K562 (cell line): Measurements from ENCODE around the gene HES5. TPM values are rescaled to one million over a fixed set of nuclear protein-coding genes. Genes with fewer than 3 reads are reported as not detected.
A peak's percentile ranks its signal among the peaks of the same experiment; 100 is the strongest.

Experiments used
- C11orf30 ChIP-seq: fragments of 450-650 bp; IDR thresholded peaks from 2 replicates; pipeline ENCODE4 v1.6.1; 2016; ENCODE audit warnings: low read depth, mild to moderate bottlenecking
- CREB1 ChIP-seq, 2 experiments: sonication (generic) in 1 of 2; formaldehyde crosslinking in 1 of 2; IDR thresholded peaks; 2 replicates each; pipeline versions ENCODE4 v1.6.1 to v1.8.0; 2012 to 2022; ENCODE audit warnings: inconsistent platforms in 1 of 2, mild to moderate bottlenecking in 1 of 2, missing genetic modification reagents in 1 of 2, moderate library complexity in 1 of 2
- CREBBP ChIP-seq: IDR thresholded peaks from one replicate; pipeline ENCODE4 v1.6.1; 2012; ENCODE audit warnings: low read depth, mild to moderate bottlenecking, control low read depth, inconsistent platforms, low read length
- ETV5 ChIP-seq: sonication (generic); formaldehyde crosslinking; IDR thresholded peaks from 2 replicates; pipeline ENCODE4 v1.4.0; 2020; ENCODE audit warnings: low read depth, mild to moderate bottlenecking, missing genetic modification reagents
- FOXM1 ChIP-seq, 2 experiments: fragments of 450-650 bp in 1 of 2; sonication (generic) in 1 of 2; formaldehyde crosslinking in 1 of 2; IDR thresholded peaks; 2 replicates each; pipeline versions ENCODE4 v1.6.1 to v1.9.0; 2017 to 2022; ENCODE audit warnings: low read depth in 2 of 2, mild to moderate bottlenecking in 2 of 2, missing genetic modification reagents in 1 of 2, moderate library complexity in 1 of 2
- HDAC2 ChIP-seq: fragments of 450-650 bp; IDR thresholded peaks from 2 replicates; pipeline ENCODE4 v1.6.1; 2016; ENCODE audit warnings: mild to moderate bottlenecking
- JUNB ChIP-seq: fragments of 450-650 bp; formaldehyde crosslinking; conservative IDR thresholded peaks from 2 replicates; pipeline ENCODE4 v1.4.0; 2020; ENCODE audit warnings: mild to moderate bottlenecking
- MAFF ChIP-seq: IDR thresholded peaks from 2 replicates; pipeline ENCODE4 v1.6.1; 2012; ENCODE audit warnings: low read length, improper control_type of control experiment
- NFE2 ChIP-seq: IDR thresholded peaks from 2 replicates; pipeline ENCODE4 v1.6.1; 2014; ENCODE audit warnings: antibody characterized with exemption, low read depth
- SP2 ChIP-seq: IDR thresholded peaks from 2 replicates; pipeline ENCODE4 v1.6.1; 2011; ENCODE audit warnings: mild to moderate bottlenecking, low read depth, low read length, moderate library complexity; ENCODE audit not compliant: poor library complexity, severe bottlenecking; ENCODE audit errors: extremely low read depth
- TOE1 ChIP-seq, 2 experiments: fragments of 450-650 bp in 1 of 2; sonication (generic) in 1 of 2; formaldehyde crosslinking in 1 of 2; IDR thresholded peaks; 2 replicates each; pipeline versions ENCODE4 v1.7.1 to v1.8.0; 2016 to 2022; ENCODE audit warnings: borderline replicate concordance in 2 of 2, mild to moderate bottlenecking in 2 of 2, antibody characterized with exemption in 1 of 2, inconsistent platforms in 1 of 2, low read depth in 1 of 2, missing genetic modification reagents in 1 of 2, moderate library complexity in 1 of 2
- ZZZ3 ChIP-seq: fragments of 450-650 bp; IDR thresholded peaks from 2 replicates; pipeline ENCODE4 v1.6.1; 2016; ENCODE audit warnings: antibody characterized with exemption, mild to moderate bottlenecking, moderate library complexity
- polyA plus RNA-seq, 8 experiments: library from polyadenylated mRNA; depleted of rRNA in 4 of 8; stranded (reverse) in 5 of 8; unstranded in 3 of 8; fragments of >200 nt; fragmentation: Nextera tagmentation in 2 of 8; fragmentation: Illumina TruSeq in 1 of 8; extraction: Ambion mirVana in 2 of 8; extraction: Trizol in 1 of 8; gene quantifications; 2 replicates each; pipeline versions ENCODE4 v1.2.1 to v1.2.3, GENCODE V29; 2011 to 2014; ENCODE audit warnings: inconsistent platforms in 1 of 8, missing spikeins in 1 of 8
- total RNA-seq, 7 experiments: library from RNA; depleted of rRNA in 6 of 7; stranded (reverse); fragments of >200 nt in 6 of 7; fragmentation: Illumina TruSeq in 2 of 7; extraction: Trizol in 2 of 7; gene quantifications; 2 replicates each; pipeline versions ENCODE4 v1.2.1 to v1.2.3, GENCODE V29; 2011 to 2021; ENCODE audit warnings: low replicate concordance in 1 of 7
- TF ChIP-seq, protein P1 (sequence below): fragments of 450-650 bp; formaldehyde crosslinking; conservative IDR thresholded peaks from 2 replicates; pipeline ENCODE4 v1.4.0; 2022; ENCODE audit warnings: mild to moderate bottlenecking, missing genetic modification characterization
- TF ChIP-seq, protein P2 (sequence below), 2 experiments: fragments of 450-650 bp; IDR thresholded peaks; 2 replicates each; pipeline ENCODE4 v1.6.1; 2016; ENCODE audit warnings: mild to moderate bottlenecking in 2 of 2, borderline replicate concordance in 1 of 2, low read depth in 1 of 2, moderate library complexity in 1 of 2
- TF ChIP-seq, protein P3 (sequence below): fragments of 450-650 bp; formaldehyde crosslinking; IDR thresholded peaks from 2 replicates; pipeline ENCODE4 v1.4.0; 2020; ENCODE audit warnings: mild to moderate bottlenecking, moderate library complexity

HES5 gene
- total and polyA plus RNA-seq, 9 of the 15 experiments (the other 6 are each of a cell fraction or from before 2014, with no cell fraction given): not detected

DNA sequence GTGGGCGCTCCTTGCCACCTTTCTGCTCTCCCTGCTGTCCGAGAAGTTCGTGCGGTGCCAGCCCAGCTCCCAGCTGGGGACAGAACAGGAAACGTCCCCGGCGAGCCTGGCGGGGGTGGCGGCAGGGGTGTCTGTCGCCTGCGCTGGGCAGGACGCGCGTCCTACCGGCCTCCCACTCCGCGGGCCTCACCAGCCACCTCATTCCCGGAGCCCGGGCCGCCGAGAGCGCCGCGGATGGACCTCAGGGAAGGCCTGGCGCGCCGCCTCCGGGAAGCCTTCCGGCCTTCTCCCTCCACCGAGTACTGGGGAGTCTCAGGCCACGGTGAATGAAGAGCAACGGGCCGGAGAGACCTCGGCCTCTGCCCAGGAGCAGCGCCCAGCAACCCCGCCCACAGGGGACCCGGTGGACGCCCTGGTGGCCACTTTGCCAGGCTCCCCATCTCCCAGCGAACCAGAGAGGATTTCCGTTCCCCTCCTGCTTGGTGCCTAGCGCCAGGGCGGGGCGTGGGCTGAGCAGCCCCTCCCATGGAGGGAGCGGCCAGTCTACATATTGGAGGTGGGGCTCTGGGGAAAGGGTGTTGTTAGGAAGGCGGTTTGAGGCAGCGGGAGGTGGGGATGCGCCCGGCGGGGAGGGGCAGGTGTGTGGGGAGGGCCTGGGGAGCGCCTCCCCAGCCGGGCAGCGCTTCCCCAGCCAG lies 16.6 kb upstream of the HES5 start (continued):
- TF ChIP-seq, protein P1, sequence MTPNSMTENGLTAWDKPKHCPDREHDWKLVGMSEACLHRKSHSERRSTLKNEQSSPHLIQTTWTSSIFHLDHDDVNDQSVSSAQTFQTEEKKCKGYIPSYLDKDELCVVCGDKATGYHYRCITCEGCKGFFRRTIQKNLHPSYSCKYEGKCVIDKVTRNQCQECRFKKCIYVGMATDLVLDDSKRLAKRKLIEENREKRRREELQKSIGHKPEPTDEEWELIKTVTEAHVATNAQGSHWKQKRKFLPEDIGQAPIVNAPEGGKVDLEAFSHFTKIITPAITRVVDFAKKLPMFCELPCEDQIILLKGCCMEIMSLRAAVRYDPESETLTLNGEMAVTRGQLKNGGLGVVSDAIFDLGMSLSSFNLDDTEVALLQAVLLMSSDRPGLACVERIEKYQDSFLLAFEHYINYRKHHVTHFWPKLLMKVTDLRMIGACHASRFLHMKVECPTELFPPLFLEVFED (CRISPR knock-in tag): peak; percentile 44; the same call in 1 of the 2 replicates
- TF ChIP-seq ETV5 (CRISPR knock-in tag): peak; percentile 84
- TF ChIP-seq CREB1 (IDR thresholded peaks at IDR 0.05): no peak
- TF ChIP-seq CREB1 (CRISPR knock-in tag; IDR thresholded peaks at IDR 0.05): no peak
- TF ChIP-seq C11orf30: no peak
- no peak for TF ChIP-seq NFE2
- TF ChIP-seq HDAC2: peak; percentile 94
- TF ChIP-seq, protein P2, sequence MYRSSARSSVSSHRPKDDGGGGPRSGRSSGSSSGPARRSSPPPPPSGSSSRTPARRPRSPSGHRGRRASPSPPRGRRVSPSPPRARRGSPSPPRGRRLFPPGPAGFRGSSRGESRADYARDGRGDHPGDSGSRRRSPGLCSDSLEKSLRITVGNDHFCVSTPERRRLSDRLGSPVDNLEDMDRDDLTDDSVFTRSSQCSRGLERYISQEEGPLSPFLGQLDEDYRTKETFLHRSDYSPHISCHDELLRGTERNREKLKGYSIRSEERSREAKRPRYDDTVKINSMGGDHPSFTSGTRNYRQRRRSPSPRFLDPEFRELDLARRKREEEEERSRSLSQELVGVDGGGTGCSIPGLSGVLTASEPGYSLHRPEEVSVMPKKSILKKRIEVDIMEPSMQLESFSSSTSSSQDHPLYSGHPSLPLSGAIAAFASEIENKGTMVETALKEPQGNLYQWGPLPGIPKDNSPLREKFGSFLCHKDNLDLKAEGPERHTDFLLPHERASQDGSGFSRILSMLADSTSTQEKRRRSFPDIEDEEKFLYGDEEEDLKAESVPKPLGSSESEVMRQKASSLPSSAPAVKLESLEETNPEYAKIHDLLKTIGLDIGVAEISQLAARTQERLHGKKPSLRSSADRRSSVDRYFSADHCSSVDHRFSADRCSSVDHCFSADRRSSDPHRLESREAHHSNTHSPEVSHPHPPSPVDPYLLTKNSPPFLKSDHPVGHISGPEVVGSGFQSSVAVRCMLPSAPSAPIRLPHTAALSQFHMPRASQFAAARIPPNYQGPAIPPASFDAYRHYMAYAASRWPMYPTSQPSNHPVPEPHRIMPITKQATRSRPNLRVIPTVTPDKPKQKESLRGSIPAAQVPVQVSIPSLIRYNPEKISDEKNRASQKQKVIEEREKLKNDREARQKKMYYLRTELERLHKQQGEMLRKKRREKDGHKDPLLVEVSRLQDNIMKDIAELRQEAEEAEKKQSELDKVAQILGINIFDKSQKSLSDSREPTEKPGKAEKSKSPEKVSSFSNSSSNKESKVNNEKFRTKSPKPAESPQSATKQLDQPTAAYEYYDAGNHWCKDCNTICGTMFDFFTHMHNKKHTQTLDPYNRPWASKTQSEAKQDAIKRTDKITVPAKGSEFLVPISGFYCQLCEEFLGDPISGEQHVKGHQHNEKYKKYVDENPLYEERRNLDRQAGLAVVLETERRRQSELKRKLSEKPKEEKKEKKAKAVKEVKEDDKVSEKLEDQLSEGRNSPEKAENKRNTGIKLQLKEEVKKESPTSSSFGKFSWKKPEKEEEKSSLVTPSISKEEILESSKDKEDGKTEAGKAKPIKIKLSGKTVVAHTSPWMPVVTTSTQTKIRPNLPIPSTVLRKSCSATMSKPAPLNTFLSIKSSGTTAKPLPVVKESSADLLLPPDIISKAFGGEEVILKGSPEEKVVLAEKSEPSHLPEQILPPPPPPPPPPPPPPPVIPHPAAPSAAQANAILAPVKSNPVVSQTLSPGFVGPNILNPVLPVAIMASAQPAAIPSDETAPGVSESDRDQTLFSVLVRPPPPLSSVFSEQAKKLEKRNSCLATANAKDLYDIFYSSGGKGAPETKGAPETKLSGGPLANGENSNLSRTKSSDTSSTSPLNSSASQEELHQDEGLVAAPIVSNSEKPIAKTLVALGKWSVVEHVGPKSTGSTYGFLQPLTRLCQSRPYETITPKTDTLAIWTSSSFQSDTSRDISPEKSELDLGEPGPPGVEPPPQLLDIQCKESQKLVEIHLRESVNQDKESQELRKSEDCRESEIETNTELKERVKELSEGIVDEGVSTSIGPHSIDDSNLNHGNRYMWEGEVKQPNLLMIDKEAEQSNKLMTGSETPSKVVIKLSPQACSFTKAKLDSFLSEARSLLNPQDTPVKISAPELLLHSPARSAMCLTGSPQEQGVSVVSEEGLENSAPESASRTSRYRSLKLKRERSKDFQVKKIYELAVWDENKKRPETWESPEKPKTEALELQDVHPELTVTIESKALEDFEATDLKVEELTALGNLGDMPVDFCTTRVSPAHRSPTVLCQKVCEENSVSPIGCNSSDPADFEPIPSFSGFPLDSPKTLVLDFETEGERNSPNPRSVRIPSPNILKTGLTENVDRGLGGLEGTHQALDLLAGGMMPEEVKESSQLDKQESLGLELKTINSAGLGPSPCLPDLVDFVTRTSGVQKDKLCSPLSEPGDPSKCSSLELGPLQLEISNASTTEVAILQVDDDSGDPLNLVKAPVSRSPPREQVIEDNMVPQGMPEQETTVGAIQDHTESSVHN (IDR thresholded peaks at IDR 0.05; ENCODE audit: borderline replicate concordance in 1 of 2, low read depth in 1 of 2): no peak
- TF ChIP-seq TOE1 (IDR thresholded peaks at IDR 0.05; ENCODE audit: borderline replicate concordance): 0 out of 2 replicates have a peak, but pooled peaks have one; percentile 44
- no peak for TF ChIP-seq TOE1 (CRISPR knock-in tag; IDR thresholded peaks at IDR 0.05; ENCODE audit: borderline replicate concordance, low read depth)
- TF ChIP-seq CREBBP: no peak
- TF ChIP-seq SP2: no peak
- TF ChIP-seq FOXM1 (IDR thresholded peaks at IDR 0.05; ENCODE audit: low read depth): no peak
- peak; percentile 73; the same call in 1 of the 2 replicates for TF ChIP-seq FOXM1 (CRISPR knock-in tag; IDR thresholded peaks at IDR 0.05; ENCODE audit: low read depth)
- TF ChIP-seq, protein P3, sequence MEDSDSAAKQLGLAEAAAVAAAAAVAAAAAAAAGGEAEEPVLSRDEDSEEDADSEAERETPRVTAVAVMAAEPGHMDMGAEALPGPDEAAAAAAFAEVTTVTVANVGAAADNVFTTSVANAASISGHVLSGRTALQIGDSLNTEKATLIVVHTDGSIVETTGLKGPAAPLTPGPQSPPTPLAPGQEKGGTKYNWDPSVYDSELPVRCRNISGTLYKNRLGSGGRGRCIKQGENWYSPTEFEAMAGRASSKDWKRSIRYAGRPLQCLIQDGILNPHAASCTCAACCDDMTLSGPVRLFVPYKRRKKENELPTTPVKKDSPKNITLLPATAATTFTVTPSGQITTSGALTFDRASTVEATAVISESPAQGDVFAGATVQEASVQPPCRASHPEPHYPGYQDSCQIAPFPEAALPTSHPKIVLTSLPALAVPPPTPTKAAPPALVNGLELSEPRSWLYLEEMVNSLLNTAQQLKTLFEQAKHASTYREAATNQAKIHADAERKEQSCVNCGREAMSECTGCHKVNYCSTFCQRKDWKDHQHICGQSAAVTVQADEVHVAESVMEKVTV (CRISPR knock-in tag): no peak
- no peak for TF ChIP-seq ZZZ3
- TF ChIP-seq MAFF: no peak
- no peak for TF ChIP-seq JUNB (CRISPR knock-in tag)
